ENCODE results near the gene MOV10.
A peak's percentile ranks its signal among the peaks of the same experiment; 100 is the strongest.

The MOV10 gene

GRCh38 chr1:112716133-112716720, 41.8 kb downstream of the MOV10 start:
- Histone ChIP-seq H3K4me3 (ENCODE audit: low read length in 2 of 2) (peak overlapping the region; percentile 49 to 53), H2BK5ac (ENCODE audit: low read length) (no peak overlapping the region), H2AFZ (ENCODE audit: low read length) (peak overlapping the region; percentile 96), H3K9ac (ENCODE audit: low read depth, low read length, poor library complexity) (no peak overlapping the region), H3K4me1 (ENCODE audit: control insufficient read depth in 2 of 2, insufficient read depth in 1 of 2, low read depth in 1 of 2, low read length in 2 of 2) (peaks cover 6 to 12% of the 10 kb centered on the region in 2 donors), H4K8ac (ENCODE audit: low read depth, low read length) (no peak overlapping the region), H3K27ac (replicated peaks; ENCODE audit: low read length) (no peak overlapping the region), H3K14ac (ENCODE audit: low read length) (no peak overlapping the region), H2BK120ac (ENCODE audit: low read depth, low read length) (no peak overlapping the region), H3K4ac (ENCODE audit: low read length) (no peak overlapping the region), H3K4me2 (ENCODE audit: insufficient read depth, low read length, poor library complexity, severe bottlenecking) (peak overlapping the region; percentile 100), H3K23ac (ENCODE audit: low read depth, low read length, poor library complexity) (no peak overlapping the region), H3K27me3 (ENCODE audit: control insufficient read depth in 3 of 3, insufficient read depth in 3 of 3, low read depth in 1 of 3, low read length in 3 of 3) (peaks cover 8 to 83% (median 31%) of the 10 kb centered on the region in 3 experiments), H2BK12ac (ENCODE audit: low read length) (no peak overlapping the region), H3K36me3 (replicated peaks in 1 of 2; ENCODE audit: control insufficient read depth in 2 of 2, insufficient read depth in 2 of 2, low read length in 2 of 2) (no peaks in the 10 kb centered on the region), H3K79me1 (ENCODE audit: low read depth, low read length) (no peaks in the 10 kb centered on the region), H3K9me3 (replicated peaks in 1 of 2; ENCODE audit: control insufficient read depth in 2 of 2, insufficient read depth in 1 of 2, low read depth in 1 of 2, low read length in 2 of 2) (no peaks in the 10 kb centered on the region), H3K18ac (ENCODE audit: low read length) (no peak overlapping the region), H2BK15ac (ENCODE audit: low read length) (no peak overlapping the region), H4K91ac (ENCODE audit: low read depth, low read length, poor library complexity) (no peak overlapping the region), H2AK5ac (ENCODE audit: low read depth, low read length) (no peak overlapping the region)
- no CpG with 5 or more reads among the region's 13 CpGs for WGBS, 2 donors (ENCODE audit: extremely low coverage in 2 of 2, insufficient read length in 2 of 2, insufficient replicate concordance in 1 of 2)
- DNase-seq (ENCODE audit: low spot score), result peak; percentile 95

GRCh38 chr1:112717263-112717873, 42.9 kb downstream of the MOV10 start:
- Histone ChIP-seq H2AK5ac (ENCODE audit: low read depth, low read length) (no peak overlapping the region), H2BK15ac (ENCODE audit: low read length) (no peak overlapping the region), H3K4me2 (ENCODE audit: insufficient read depth, low read length, poor library complexity, severe bottlenecking) (no peak overlapping the region), H3K4ac (ENCODE audit: low read length) (no peak overlapping the region), H3K4me3 (ENCODE audit: low read length in 2 of 2) (no peak overlapping the region), H3K14ac (ENCODE audit: low read length) (no peak overlapping the region), H2BK120ac (ENCODE audit: low read depth, low read length) (no peak overlapping the region), H3K27me3 (ENCODE audit: control insufficient read depth in 3 of 3, insufficient read depth in 3 of 3, low read depth in 1 of 3, low read length in 3 of 3) (peaks cover 8 to 72% (median 31%) of the 10 kb centered on the region in 3 experiments), H4K8ac (ENCODE audit: low read depth, low read length) (no peak overlapping the region), H2BK12ac (ENCODE audit: low read length) (no peak overlapping the region), H3K4me1 (ENCODE audit: control insufficient read depth in 2 of 2, insufficient read depth in 1 of 2, low read depth in 1 of 2, low read length in 2 of 2) (peaks cover 9 to 13% of the 10 kb centered on the region in 2 donors), H2BK5ac (ENCODE audit: low read length) (no peak overlapping the region), H3K23ac (ENCODE audit: low read depth, low read length, poor library complexity) (no peak overlapping the region), H2AFZ (ENCODE audit: low read length) (no peak overlapping the region), H3K79me1 (ENCODE audit: low read depth, low read length) (no peaks in the 10 kb centered on the region), H3K36me3 (replicated peaks in 1 of 2; ENCODE audit: control insufficient read depth in 2 of 2, insufficient read depth in 2 of 2, low read length in 2 of 2) (no peaks in the 10 kb centered on the region), H3K9me3 (replicated peaks in 1 of 2; ENCODE audit: control insufficient read depth in 2 of 2, insufficient read depth in 1 of 2, low read depth in 1 of 2, low read length in 2 of 2) (no peaks in the 10 kb centered on the region), H3K9ac (ENCODE audit: low read depth, low read length, poor library complexity) (no peak overlapping the region), H4K91ac (ENCODE audit: low read depth, low read length, poor library complexity) (no peak overlapping the region), H3K27ac (replicated peaks; ENCODE audit: low read length) (no peak overlapping the region), H3K18ac (ENCODE audit: low read length) (no peak overlapping the region)
- no peak for DNase-seq (ENCODE audit: low spot score)
- WGBS, 2 donors (ENCODE audit: extremely low coverage in 2 of 2, insufficient read length in 2 of 2, insufficient replicate concordance in 1 of 2), result no CpG with 5 or more reads among the region's 2 CpGs

GRCh38 chr1:112718691-112719418, 44.4 kb downstream of the MOV10 start:
- Histone ChIP-seq H4K8ac (ENCODE audit: low read depth, low read length) (no peak overlapping the region), H2BK12ac (ENCODE audit: low read length) (peak overlapping the region; percentile 28), H3K4me3 (ENCODE audit: low read length in 2 of 2) (no peak overlapping the region), H3K23ac (ENCODE audit: low read depth, low read length, poor library complexity) (peak overlapping the region; percentile 20), H3K27ac (replicated peaks; ENCODE audit: low read length) (no peak overlapping the region), H3K18ac (ENCODE audit: low read length) (peak overlapping the region; percentile 73), H3K14ac (ENCODE audit: low read length) (no peak overlapping the region), H3K9me3 (replicated peaks in 1 of 2; ENCODE audit: control insufficient read depth in 2 of 2, insufficient read depth in 1 of 2, low read depth in 1 of 2, low read length in 2 of 2) (peaks cover 0 to 2% of the 10 kb centered on the region in 2 donors), H3K79me1 (ENCODE audit: low read depth, low read length) (no peaks in the 10 kb centered on the region), H3K27me3 (ENCODE audit: control insufficient read depth in 3 of 3, insufficient read depth in 3 of 3, low read depth in 1 of 3, low read length in 3 of 3) (peaks cover 8 to 58% (median 25%) of the 10 kb centered on the region in 3 experiments), H4K91ac (ENCODE audit: low read depth, low read length, poor library complexity) (no peak overlapping the region), H2AFZ (ENCODE audit: low read length) (peak overlapping the region; percentile 49), H2BK15ac (ENCODE audit: low read length) (peak overlapping the region; percentile 28), H3K4me2 (ENCODE audit: insufficient read depth, low read length, poor library complexity, severe bottlenecking) (peak overlapping the region; percentile 40), H3K4me1 (ENCODE audit: control insufficient read depth in 2 of 2, insufficient read depth in 1 of 2, low read depth in 1 of 2, low read length in 2 of 2) (peaks cover 18 to 23% of the 10 kb centered on the region in 2 donors), H3K9ac (ENCODE audit: low read depth, low read length, poor library complexity) (no peak overlapping the region), H3K4ac (ENCODE audit: low read length) (no peak overlapping the region), H2BK5ac (ENCODE audit: low read length) (peak overlapping the region; percentile 15), H2BK120ac (ENCODE audit: low read depth, low read length) (no peak overlapping the region), H3K36me3 (replicated peaks in 1 of 2; ENCODE audit: control insufficient read depth in 2 of 2, insufficient read depth in 2 of 2, low read length in 2 of 2) (no peaks in the 10 kb centered on the region), H2AK5ac (ENCODE audit: low read depth, low read length) (peak overlapping the region; percentile 80)
- peak; percentile 64 for DNase-seq (ENCODE audit: low spot score)
- WGBS, 2 donors (ENCODE audit: extremely low coverage in 2 of 2, insufficient read length in 2 of 2, insufficient replicate concordance in 1 of 2), result no CpG with 5 or more reads among the region's 44 CpGs

GRCh38 chr1:112719706-112720105, 45.2 kb downstream of the MOV10 start:
- no peak overlapping the region for H2BK15ac ChIP-seq (ENCODE audit: low read length)
- no peak overlapping the region for H3K23ac ChIP-seq (ENCODE audit: low read depth, low read length, poor library complexity)
- peaks cover 0 to 2% of the 10 kb centered on the region in 2 donors for H3K9me3 ChIP-seq (replicated peaks in 1 of 2; ENCODE audit: control insufficient read depth in 2 of 2, insufficient read depth in 1 of 2, low read depth in 1 of 2, low read length in 2 of 2)
- no peak for DNase-seq (ENCODE audit: low spot score)
- H3K18ac ChIP-seq (ENCODE audit: low read length), result no peak overlapping the region
- H2BK5ac ChIP-seq (ENCODE audit: low read length), result no peak overlapping the region
- H4K8ac ChIP-seq (ENCODE audit: low read depth, low read length), result no peak overlapping the region
- H2AK5ac ChIP-seq (ENCODE audit: low read depth, low read length), result no peak overlapping the region
- H3K14ac ChIP-seq (ENCODE audit: low read length), result no peak overlapping the region
- H3K9ac ChIP-seq (ENCODE audit: low read depth, low read length, poor library complexity), result no peak overlapping the region
- WGBS, 2 donors (ENCODE audit: extremely low coverage in 2 of 2, insufficient read length in 2 of 2, insufficient replicate concordance in 1 of 2), result no CpG with 5 or more reads among the region's 2 CpGs
- peaks cover under 1 to 53% (median 16%) of the 10 kb centered on the region in 3 experiments for H3K27me3 ChIP-seq (ENCODE audit: control insufficient read depth in 3 of 3, insufficient read depth in 3 of 3, low read depth in 1 of 3, low read length in 3 of 3)
- no peak overlapping the region for H4K91ac ChIP-seq (ENCODE audit: low read depth, low read length, poor library complexity)
- no peak overlapping the region for H3K27ac ChIP-seq (replicated peaks; ENCODE audit: low read length)
- no peaks in the 10 kb centered on the region for H3K36me3 ChIP-seq (replicated peaks in 1 of 2; ENCODE audit: control insufficient read depth in 2 of 2, insufficient read depth in 2 of 2, low read length in 2 of 2)
- H3K4ac ChIP-seq (ENCODE audit: low read length), result no peak overlapping the region
- no peak overlapping the region for H2BK12ac ChIP-seq (ENCODE audit: low read length)
- H3K4me2 ChIP-seq (ENCODE audit: insufficient read depth, low read length, poor library complexity, severe bottlenecking), result no peak overlapping the region
- H3K79me1 ChIP-seq (ENCODE audit: low read depth, low read length), result no peaks in the 10 kb centered on the region
- peaks cover 16 to 23% of the 10 kb centered on the region in 2 donors for H3K4me1 ChIP-seq (ENCODE audit: control insufficient read depth in 2 of 2, insufficient read depth in 1 of 2, low read depth in 1 of 2, low read length in 2 of 2)
- H2AFZ ChIP-seq (ENCODE audit: low read length), result no peak overlapping the region
- no peak overlapping the region for H2BK120ac ChIP-seq (ENCODE audit: low read depth, low read length)
- no peak overlapping the region for H3K4me3 ChIP-seq (ENCODE audit: low read length in 2 of 2)
